GM18909 (cell line): ENCODE results near the gene STXBP6.
A peak's percentile ranks its signal among the peaks of the same experiment; 100 is the strongest.

ENCODE experiments used
- ATAC-seq: cut with Tn5 transposase; IDR thresholded peaks from one replicate; pipeline ENCODE4 v1.9.1; 2021; ENCODE audit warnings: mild to moderate bottlenecking; ENCODE audit not compliant: unreplicated experiment, poor library complexity

STXBP6 gene

GRCh38 chr14:25026476-25027137 lies 23.3 kb downstream of the STXBP6 start:
- peak; percentile 90 for ATAC-seq

GRCh38 chr14:25019892-25020291 lies 30.1 kb downstream of the STXBP6 start:
- no peak for ATAC-seq

GRCh38 chr14:25017562-25017961 lies 32.4 kb downstream of the STXBP6 start:
- no peak for ATAC-seq

GRCh38 chr14:25015761-25016160 lies 34.2 kb downstream of the STXBP6 start:
- ATAC-seq, result no peak

- no peak for ATAC-seq
These were observed 35.5 kb downstream of the STXBP6 start for GRCh38 chr14:25014440-25014839.

GRCh38 chr14:25011095-25011494 lies 38.9 kb downstream of the STXBP6 start:
- ATAC-seq, result no peak

GRCh38 chr14:25010471-25010870 lies 39.5 kb downstream of the STXBP6 start:
- ATAC-seq, result no peak

- ATAC-seq, result no peak
These were observed 40.1 kb downstream of the STXBP6 start for GRCh38 chr14:25009891-25010290.

- ATAC-seq, result no peak
These were observed 42.1 kb downstream of the STXBP6 start for GRCh38 chr14:25007832-25008231.

- no peak for ATAC-seq
These were observed 42.8 kb downstream of the STXBP6 start for GRCh38 chr14:25006961-25007795.

GRCh38 chr14:25006031-25006430 lies 43.9 kb downstream of the STXBP6 start:
- ATAC-seq, result no peak

GRCh38 chr14:25004389-25004809 lies 45.5 kb downstream of the STXBP6 start:
- ATAC-seq, result peak; percentile 71

- ATAC-seq, result no peak
These were observed 46.4 kb downstream of the STXBP6 start for GRCh38 chr14:25003537-25003936.

- no peak for ATAC-seq
These were observed 48.3 kb downstream of the STXBP6 start for GRCh38 chr14:25001601-25002000.

GRCh38 chr14:25001156-25001555 lies 48.8 kb downstream of the STXBP6 start:
- ATAC-seq, result no peak

- ATAC-seq, result no peak
These were observed 50.8 kb downstream of the STXBP6 start for GRCh38 chr14:24999157-24999556.

GRCh38 chr14:24996930-24997725 lies 52.8 kb downstream of the STXBP6 start:
- no peak for ATAC-seq

- ATAC-seq, result no peak
These were observed 54.9 kb downstream of the STXBP6 start for GRCh38 chr14:24995016-24995415.

- no peak for ATAC-seq
These were observed 56.3 kb downstream of the STXBP6 start for GRCh38 chr14:24993631-24994030.

- no peak for ATAC-seq
These were observed 57.2 kb downstream of the STXBP6 start for GRCh38 chr14:24992624-24993360.
